Measurements from ENCODE around the gene RTF1. TPM values are rescaled to one million over a fixed set of nuclear protein-coding genes. Genes with fewer than 3 reads are reported as not detected.
A peak's percentile ranks its signal among the peaks of the same experiment; 100 is the strongest.
"Not testable (repeated sequence)": the region's sequence is repeated elsewhere in the genome, so short reads cannot be mapped to it uniquely, and the experiment has no call there.

Gene RTF1
- total RNA-seq, 1 donor from 2014 or later: 59.1 TPM

DNA sequence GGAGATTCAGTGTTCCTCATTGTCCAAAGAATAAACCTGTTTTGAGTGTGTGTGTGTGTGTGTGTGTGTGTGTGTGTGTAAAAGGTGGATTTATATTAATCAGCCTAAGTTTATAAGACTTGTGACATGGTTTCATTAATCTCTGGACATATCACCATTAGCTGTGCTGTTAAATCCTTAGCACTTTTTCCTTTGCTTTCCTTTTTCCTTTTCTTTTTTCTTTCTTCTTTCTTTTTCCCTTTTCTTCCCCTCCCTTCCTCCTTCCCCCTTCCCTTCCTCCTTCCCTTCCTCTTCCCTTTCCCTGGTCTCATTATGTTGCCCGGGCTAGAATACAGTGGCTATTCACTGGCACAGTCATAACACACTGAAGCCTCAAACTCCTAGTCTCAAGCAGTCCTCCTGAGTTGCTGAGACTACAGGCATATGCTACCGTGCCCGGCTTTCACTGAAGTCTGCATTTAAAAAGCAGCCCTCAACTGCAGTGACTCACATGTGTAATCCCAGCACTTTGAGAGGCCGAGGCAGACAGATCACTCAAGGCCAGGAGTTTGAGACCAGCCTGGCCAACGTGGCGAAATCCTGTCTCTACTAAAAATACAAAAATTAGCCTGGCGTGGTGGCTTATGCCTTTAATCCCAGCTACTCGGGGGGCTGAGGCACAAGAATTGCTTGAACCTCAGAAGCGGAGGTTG is 48.1 kb downstream of the RTF1 start:
- no peak for DNase-seq (ENCODE audit: low spot score, unreplicated experiment)
- Mint-ChIP-seq H3K9me3 (ENCODE audit: low read depth) (no peaks in the 10 kb centered on the region), H3K4me3 (ENCODE audit: low read depth) (no peak overlapping the region), H3K27ac (no peak overlapping the region), H3K36me3 (ENCODE audit: insufficient read depth) (peaks cover 30% of the 10 kb centered on the region), H3K4me1 (ENCODE audit: low read depth) (no peaks in the 10 kb centered on the region), H3K27me3 (no peaks in the 10 kb centered on the region)
- TF ChIP-seq CTCF (IDR thresholded peaks at IDR 0.05; ENCODE audit: unreplicated experiment): no peak

- H3K27ac Mint-ChIP-seq: peak overlapping the region; percentile 88
- no peak for DNase-seq (ENCODE audit: low spot score, unreplicated experiment)
- H3K4me3 Mint-ChIP-seq (ENCODE audit: low read depth): no peak overlapping the region
- peak; percentile 86 for TF ChIP-seq CTCF (IDR thresholded peaks at IDR 0.05; ENCODE audit: unreplicated experiment)
- no peaks in the 10 kb centered on the region for H3K9me3 Mint-ChIP-seq (ENCODE audit: low read depth)
- H3K4me1 Mint-ChIP-seq (ENCODE audit: low read depth): no peaks in the 10 kb centered on the region
- H3K36me3 Mint-ChIP-seq (ENCODE audit: insufficient read depth): peaks cover 34% of the 10 kb centered on the region
- no peaks in the 10 kb centered on the region for H3K27me3 Mint-ChIP-seq
These were observed 49.0 kb downstream of the RTF1 start for GRCh38 chr15:41465822-41466421.

GRCh38 chr15:41466711-41467110 is 49.8 kb downstream of the RTF1 start:
- DNase-seq (ENCODE audit: low spot score, unreplicated experiment): no peak
- H3K36me3 Mint-ChIP-seq (ENCODE audit: insufficient read depth): peaks cover 35% of the 10 kb centered on the region
- H3K27ac Mint-ChIP-seq: no peak overlapping the region
- no peak for TF ChIP-seq CTCF (IDR thresholded peaks at IDR 0.05; ENCODE audit: unreplicated experiment)
- no peaks in the 10 kb centered on the region for H3K27me3 Mint-ChIP-seq
- H3K4me1 Mint-ChIP-seq (ENCODE audit: low read depth): no peaks in the 10 kb centered on the region
- H3K4me3 Mint-ChIP-seq (ENCODE audit: low read depth): no peak overlapping the region
- no peaks in the 10 kb centered on the region for H3K9me3 Mint-ChIP-seq (ENCODE audit: low read depth)

GRCh38 chr15:41469644-41470043 is 52.7 kb downstream of the RTF1 start:
- H3K9me3 Mint-ChIP-seq (ENCODE audit: low read depth); H3K27ac Mint-ChIP-seq; H3K4me3 Mint-ChIP-seq (ENCODE audit: low read depth); H3K27me3 Mint-ChIP-seq; H3K4me1 Mint-ChIP-seq (ENCODE audit: low read depth); DNase-seq (ENCODE audit: low spot score, unreplicated experiment): not testable (repeated sequence)
- H3K36me3 Mint-ChIP-seq (ENCODE audit: insufficient read depth): peaks cover 23% of the 10 kb centered on the region

GRCh38 chr15:41473418-41473817 is 56.5 kb downstream of the RTF1 start:
- Mint-ChIP-seq H3K36me3 (ENCODE audit: insufficient read depth) (peaks cover 25% of the 10 kb centered on the region), H3K4me1 (ENCODE audit: low read depth) (no peaks in the 10 kb centered on the region), H3K27me3 (no peaks in the 10 kb centered on the region), H3K4me3 (ENCODE audit: low read depth) (no peak overlapping the region), H3K9me3 (ENCODE audit: low read depth) (no peaks in the 10 kb centered on the region), H3K27ac (no peak overlapping the region)
- TF ChIP-seq CTCF (IDR thresholded peaks at IDR 0.05; ENCODE audit: unreplicated experiment): no peak
- DNase-seq (ENCODE audit: low spot score, unreplicated experiment): no peak

- Mint-ChIP-seq H3K9me3 (ENCODE audit: low read depth) (no peaks in the 10 kb centered on the region), H3K4me1 (ENCODE audit: low read depth) (no peaks in the 10 kb centered on the region), H3K27ac (no peak overlapping the region), H3K27me3 (no peaks in the 10 kb centered on the region), H3K4me3 (ENCODE audit: low read depth) (no peak overlapping the region), H3K36me3 (ENCODE audit: insufficient read depth) (peaks cover 20% of the 10 kb centered on the region)
- no peak for DNase-seq (ENCODE audit: low spot score, unreplicated experiment)
- TF ChIP-seq CTCF (IDR thresholded peaks at IDR 0.05; ENCODE audit: unreplicated experiment): no peak
These were observed 57.5 kb downstream of the RTF1 start for GRCh38 chr15:41474436-41474835.
